IPS-15b (cell line): ENCODE results near the gene SLC35F3.

Experiments used
- H3K27me3 ChIP-seq: one replicate; pipeline ENCODE4 v1.6.1; 2013; ENCODE audit warnings: low read length; ENCODE audit not compliant: control insufficient read depth, insufficient read depth
- H3K36me3 ChIP-seq: one replicate; pipeline ENCODE4 v1.6.1; 2013; ENCODE audit warnings: low read length; ENCODE audit not compliant: control insufficient read depth, insufficient read depth
- H3K4me1 ChIP-seq: one replicate; pipeline ENCODE4 v1.6.1; 2013; ENCODE audit warnings: mild to moderate bottlenecking, low read length; ENCODE audit not compliant: control insufficient read depth, insufficient read depth
- H3K4me3 ChIP-seq: one replicate; pipeline ENCODE4 v1.5.1; 2013; ENCODE audit warnings: low read depth, low read length
- H3K9ac ChIP-seq: one replicate; pipeline ENCODE4 v1.6.1; 2013; ENCODE audit warnings: low read depth, mild to moderate bottlenecking, low read length
- H3K9me3 ChIP-seq: one replicate; pipeline ENCODE4 v1.6.1; 2013; ENCODE audit warnings: mild to moderate bottlenecking, low read length; ENCODE audit not compliant: control insufficient read depth, insufficient read depth

Gene SLC35F3

DNA sequence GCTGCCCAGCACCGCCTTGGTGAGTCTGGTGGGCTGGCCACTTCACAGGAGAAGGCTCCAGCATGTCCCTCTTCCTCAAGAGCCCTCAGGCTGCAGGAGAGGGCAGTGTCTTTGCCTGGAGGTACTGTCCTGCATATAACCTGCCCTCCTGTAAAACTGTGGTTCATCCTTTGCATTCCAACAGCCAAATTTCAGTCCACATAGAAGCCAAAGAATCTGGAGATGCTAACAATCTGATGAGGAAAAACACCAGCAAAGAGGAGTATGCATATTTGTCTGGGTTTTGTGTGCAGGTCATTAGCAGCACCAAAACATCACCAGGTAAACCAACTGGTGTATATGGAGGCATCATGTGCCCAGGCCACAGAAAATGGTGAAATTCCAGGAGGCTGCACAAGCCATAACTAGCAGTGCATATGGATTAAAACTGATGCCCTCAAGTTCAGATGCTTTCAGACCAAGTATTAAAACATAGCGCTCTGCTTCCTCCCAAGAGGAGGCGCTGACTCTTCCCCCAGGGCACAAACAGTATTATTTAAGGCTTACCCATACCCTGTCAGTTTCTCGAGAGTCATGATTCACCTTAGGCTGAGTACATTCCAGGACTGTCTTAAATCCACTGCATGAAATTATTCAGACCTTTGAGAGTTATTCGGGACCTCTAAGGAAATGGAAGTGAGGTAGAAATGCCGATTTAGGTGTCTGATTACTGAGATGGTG lies 318.2 kb downstream of the SLC35F3 start:
- H3K4me3 ChIP-seq = no peak overlapping the region
- no peaks in the 10 kb centered on the region for H3K36me3 ChIP-seq
- peaks cover 13% of the 10 kb centered on the region for H3K4me1 ChIP-seq
- no peak overlapping the region for H3K9ac ChIP-seq
- H3K9me3 ChIP-seq = no peaks in the 10 kb centered on the region
- no peaks in the 10 kb centered on the region for H3K27me3 ChIP-seq

DNA sequence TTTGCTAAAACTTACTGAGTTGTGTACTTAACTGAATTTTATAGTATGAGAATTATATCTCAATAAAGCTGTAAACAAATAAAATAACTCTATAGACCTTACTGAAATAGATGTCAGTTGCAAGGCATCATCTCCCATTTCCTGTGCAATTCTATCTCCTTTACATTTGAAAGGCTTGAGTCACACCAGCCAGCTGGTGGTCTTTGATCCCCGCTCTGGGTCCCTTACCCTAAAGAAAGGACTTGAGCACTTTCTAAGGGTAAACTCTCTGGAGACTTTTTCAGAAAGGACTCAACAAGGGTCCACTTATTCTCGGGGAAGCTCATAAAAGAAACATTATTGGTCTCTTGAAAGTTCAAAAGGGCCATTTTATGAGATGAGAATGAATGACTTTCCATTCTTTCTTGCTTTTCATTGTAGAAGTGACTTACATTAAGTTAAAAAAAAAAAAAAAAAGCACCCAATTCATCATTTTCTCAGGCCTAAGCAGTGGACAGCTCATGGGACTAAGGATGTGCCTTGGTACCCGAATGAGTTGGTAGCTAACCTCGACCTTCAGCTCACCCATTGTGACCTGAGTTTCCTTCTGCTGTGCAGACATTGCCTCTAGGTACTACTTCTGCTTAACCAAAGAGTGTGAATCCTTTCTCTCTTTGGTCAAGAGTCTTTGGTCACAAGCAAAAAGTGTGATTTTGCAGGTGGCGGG lies 321.8 kb downstream of the SLC35F3 start:
- no peaks in the 10 kb centered on the region for H3K27me3 ChIP-seq
- H3K36me3 ChIP-seq = no peaks in the 10 kb centered on the region
- no peak overlapping the region for H3K4me3 ChIP-seq
- H3K4me1 ChIP-seq = peaks cover 13% of the 10 kb centered on the region
- no peak overlapping the region for H3K9ac ChIP-seq
- no peaks in the 10 kb centered on the region for H3K9me3 ChIP-seq

DNA sequence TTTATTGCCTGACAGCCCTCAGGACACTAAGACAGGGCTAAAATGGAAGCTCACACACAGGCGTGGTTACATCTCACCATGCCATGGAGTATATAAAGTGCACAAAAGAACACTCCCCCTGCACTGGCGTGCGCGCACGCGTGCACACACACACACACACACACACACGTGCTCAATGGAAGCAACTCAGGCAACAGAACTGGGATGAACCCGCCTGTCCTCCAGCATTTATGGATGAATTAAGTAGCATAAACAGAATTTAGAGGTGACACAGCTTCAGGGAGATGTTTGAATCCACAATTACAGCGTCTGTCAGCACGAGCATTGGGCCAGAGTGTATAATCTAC lies 322.3 kb downstream of the SLC35F3 start:
- no peaks in the 10 kb centered on the region for H3K36me3 ChIP-seq
- H3K4me3 ChIP-seq = no peak overlapping the region
- peaks cover 13% of the 10 kb centered on the region for H3K4me1 ChIP-seq
- no peak overlapping the region for H3K9ac ChIP-seq
- no peaks in the 10 kb centered on the region for H3K27me3 ChIP-seq
- no peaks in the 10 kb centered on the region for H3K9me3 ChIP-seq

DNA sequence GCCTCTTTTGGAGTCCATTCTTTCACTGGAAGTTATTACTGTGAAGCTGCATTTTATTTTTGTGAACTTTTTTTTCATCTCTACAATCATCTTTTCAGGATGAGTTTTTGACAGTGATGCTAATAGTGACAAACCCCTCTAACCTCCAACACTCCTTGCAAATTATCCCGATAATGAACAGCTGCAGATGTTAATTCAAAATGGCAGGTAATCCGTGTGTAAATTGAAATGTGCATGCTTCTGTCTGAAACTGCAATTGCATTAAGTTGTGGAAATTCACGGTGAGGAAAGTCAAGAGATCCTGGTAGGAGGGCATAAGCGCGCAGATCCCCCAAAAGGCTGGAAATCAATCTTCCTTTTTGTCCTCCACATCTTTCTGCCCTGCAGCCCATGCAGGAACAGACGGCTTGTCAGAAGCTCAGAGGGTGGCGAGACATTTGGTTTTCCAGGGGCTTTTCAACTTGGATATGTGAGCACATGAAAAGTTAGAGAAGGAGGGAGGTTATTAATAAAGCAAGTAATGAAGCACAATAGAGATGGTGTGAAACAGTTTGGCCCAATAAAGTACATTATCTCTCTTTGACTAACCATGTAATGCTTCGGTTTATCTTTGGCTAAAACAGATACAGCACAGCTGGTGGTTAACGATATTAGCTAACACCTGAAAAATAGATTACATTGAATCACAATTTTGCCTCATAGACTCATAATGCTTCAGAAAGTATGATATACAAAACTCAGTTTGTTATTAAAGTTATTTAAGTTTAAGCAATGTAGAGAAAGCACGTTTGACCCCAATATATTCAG lies 325.3 kb downstream of the SLC35F3 start:
- H3K4me3 ChIP-seq = no peak overlapping the region

DNA sequence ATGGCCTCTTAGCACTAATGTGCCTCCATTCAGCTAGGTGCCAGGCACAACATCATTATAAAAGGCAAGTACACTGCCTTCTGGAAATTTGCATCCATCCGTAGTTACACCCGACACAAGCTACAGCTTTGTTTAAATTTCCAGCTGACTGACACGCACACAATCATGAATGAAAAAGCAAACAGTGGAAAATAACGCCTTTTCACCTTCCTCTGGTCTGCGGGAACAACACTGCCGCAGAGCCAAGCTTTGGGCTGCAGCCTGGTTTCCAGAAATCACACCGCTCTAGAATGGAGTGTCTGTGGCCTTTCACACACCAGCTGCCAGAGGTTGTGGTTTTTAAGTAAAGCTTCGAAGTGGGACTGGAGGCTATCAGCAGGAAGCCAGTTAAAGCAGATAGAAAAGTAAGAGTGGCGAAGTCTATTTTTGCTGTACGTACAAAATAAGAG lies 326.0 kb downstream of the SLC35F3 start:
- no peaks in the 10 kb centered on the region for H3K9me3 ChIP-seq
- peaks cover 13% of the 10 kb centered on the region for H3K4me1 ChIP-seq
- H3K36me3 ChIP-seq = no peaks in the 10 kb centered on the region
- H3K27me3 ChIP-seq = no peaks in the 10 kb centered on the region
- no peak overlapping the region for H3K4me3 ChIP-seq
- no peak overlapping the region for H3K9ac ChIP-seq

More for the DNA sequence above, 325.3 kb downstream of the SLC35F3 start:
- H3K36me3 ChIP-seq = no peaks in the 10 kb centered on the region
- peaks cover 13% of the 10 kb centered on the region for H3K4me1 ChIP-seq
- H3K9me3 ChIP-seq = no peaks in the 10 kb centered on the region
- H3K9ac ChIP-seq = no peak overlapping the region
- H3K27me3 ChIP-seq = no peaks in the 10 kb centered on the region

DNA sequence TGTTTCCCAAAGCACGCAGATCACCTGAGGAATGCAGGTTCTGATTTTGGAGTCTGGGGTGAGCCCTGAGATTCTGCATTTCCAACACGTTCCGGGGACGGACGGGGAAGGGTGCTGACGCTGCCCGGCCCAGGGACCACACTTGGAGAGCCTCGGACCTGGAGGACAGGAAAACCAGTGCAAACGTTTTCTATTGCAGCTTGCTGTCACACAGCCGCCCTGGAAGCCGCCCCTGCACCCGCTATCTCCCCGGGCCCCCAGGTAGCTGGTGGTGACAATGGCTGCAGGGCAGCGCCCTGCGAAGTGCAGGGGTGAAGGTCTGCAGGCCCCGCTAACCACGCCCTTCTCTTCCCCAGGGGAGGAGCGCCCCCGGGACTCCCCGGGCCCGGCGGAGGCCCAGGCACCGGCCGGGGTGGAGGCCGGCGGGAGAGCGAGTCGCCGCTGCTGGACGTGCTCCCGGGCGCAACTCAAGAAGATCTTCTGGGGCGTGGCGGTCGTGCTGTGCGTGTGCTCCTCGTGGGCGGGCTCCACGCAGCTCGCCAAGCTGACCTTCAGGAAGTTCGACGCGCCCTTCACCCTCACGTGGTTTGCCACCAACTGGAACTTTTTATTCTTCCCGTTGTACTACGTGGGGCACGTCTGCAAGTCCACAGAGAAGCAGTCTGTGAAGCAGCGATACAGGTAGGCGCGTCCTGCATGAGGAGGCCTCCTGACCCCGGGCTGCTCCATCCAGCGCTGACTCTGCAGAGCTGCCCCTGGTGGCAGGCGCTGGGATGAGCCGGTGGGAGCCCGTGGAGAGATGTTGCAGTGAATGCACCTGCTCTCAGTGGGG lies 326.8 kb downstream of the SLC35F3 start:
- no peaks in the 10 kb centered on the region for H3K9me3 ChIP-seq
- H3K9ac ChIP-seq = no peak overlapping the region
- H3K27me3 ChIP-seq = no peaks in the 10 kb centered on the region
- H3K36me3 ChIP-seq = no peaks in the 10 kb centered on the region
- peaks cover 7% of the 10 kb centered on the region for H3K4me1 ChIP-seq
- no peak overlapping the region for H3K4me3 ChIP-seq

DNA sequence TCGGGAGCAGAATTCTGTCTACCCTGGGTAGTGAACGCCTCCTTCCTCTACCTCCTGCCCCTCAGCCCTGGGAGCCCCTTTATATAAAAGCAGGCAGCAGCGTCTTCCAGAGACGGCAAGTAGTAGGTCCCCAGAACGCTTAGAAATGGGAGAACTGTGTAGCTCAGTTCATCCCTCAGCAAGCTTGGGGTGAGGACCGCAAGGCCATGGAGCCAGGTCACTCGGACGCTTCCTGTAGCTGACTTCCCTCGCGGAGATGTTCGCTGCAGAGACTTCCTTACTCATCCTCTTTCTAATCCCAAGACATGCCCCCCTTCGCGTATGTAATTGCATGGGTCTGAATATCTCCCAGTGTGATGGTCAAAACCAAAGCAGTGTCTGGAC lies 327.4 kb downstream of the SLC35F3 start:
- Histone ChIP-seq H3K9ac (no peak overlapping the region), H3K4me1 (peaks cover under 1% of the 10 kb centered on the region), H3K27me3 (no peaks in the 10 kb centered on the region), H3K36me3 (no peaks in the 10 kb centered on the region), H3K4me3 (no peak overlapping the region), H3K9me3 (no peaks in the 10 kb centered on the region)

DNA sequence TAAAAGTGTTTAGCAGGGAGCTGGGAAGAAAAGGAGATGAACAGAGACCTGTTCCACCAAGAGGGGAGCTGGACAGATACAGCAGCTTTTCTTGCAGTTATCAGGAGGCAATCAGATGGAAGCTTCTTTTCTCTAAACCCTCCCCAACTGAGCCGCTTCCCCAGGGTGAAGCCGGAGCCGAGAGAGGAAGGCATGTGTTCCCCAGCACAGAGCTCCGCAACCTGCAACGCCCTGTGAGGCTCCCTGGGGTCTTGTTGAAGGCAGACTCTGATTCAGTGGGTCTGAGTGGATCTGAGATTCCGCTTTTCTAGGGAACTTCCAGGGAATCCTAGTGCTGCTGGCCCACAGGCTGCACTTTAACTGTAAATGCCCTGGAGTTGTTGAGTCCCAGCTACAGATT lies 329.7 kb downstream of the SLC35F3 start:
- H3K9ac ChIP-seq = no peak overlapping the region
- no peaks in the 10 kb centered on the region for H3K4me1 ChIP-seq
- H3K4me3 ChIP-seq = no peak overlapping the region
- H3K36me3 ChIP-seq = no peaks in the 10 kb centered on the region
- H3K27me3 ChIP-seq = no peaks in the 10 kb centered on the region
- H3K9me3 ChIP-seq = no peaks in the 10 kb centered on the region

DNA sequence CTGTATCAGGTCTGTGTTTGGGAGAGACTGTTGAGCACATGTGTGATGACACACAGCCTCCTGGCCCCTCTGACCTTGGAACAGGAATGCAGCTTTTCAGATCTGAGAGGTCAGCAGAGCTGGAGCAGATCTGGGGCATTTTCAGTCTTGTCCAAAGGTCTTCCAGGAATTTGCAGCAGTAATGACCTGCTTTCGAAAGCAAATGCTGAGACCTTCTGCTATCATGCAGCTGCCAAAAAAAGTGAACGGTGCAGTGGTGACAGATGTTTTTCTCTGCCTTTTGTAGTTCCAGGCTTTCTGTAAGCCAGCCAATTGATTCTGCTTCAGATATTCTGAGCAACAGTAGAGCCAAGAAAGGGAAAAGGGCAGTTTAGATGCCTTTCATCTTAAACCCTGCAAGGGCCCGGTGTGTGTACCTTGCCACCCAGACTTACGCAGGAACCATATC lies 331.0 kb downstream of the SLC35F3 start:
- Histone ChIP-seq H3K4me3 (no peak overlapping the region), H3K4me1 (no peaks in the 10 kb centered on the region), H3K9ac (no peak overlapping the region), H3K36me3 (no peaks in the 10 kb centered on the region), H3K9me3 (no peaks in the 10 kb centered on the region), H3K27me3 (no peaks in the 10 kb centered on the region)

DNA sequence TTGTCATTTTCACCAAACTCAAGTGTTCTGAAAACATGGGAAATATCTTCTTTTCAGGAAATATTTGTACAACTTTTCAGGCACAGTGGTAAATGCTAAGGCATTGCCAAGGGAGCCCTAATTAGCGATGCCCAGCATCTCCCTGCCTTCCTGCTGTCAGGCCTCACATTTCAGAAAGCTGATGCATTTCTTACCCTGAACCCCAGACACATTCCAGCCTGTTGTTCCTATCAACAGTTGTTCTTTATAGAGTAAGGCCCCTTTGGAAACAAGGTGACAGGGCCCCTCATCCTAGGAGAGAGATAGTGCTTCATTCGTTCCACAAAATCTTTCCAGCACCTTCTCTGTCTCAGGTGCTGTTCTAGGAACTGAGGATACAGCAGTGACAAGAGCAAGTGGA lies 332.9 kb downstream of the SLC35F3 start:
- Histone ChIP-seq H3K9me3 (no peaks in the 10 kb centered on the region), H3K4me3 (no peak overlapping the region)

DNA sequence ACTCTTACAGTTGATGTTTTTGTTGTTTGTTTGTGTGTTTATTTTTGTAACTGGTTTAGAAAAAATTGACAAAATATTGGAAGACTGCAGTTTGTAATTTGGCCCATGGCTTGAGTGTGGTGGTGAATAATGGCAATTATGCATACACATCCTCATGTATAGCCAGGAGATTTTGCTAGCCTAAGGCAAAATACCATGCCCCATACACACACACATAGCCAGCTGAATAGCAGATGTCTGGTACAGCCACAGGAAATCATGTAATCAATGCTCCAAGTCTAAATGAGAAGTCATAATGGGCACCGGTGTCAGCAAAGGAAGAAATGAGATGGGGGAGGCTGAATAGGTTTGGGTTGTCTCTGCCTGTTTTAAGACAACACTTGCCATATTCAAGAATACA lies 333.6 kb downstream of the SLC35F3 start:
- H3K4me1 ChIP-seq = no peaks in the 10 kb centered on the region
- H3K27me3 ChIP-seq = no peaks in the 10 kb centered on the region

More for the DNA sequence above, 332.9 kb downstream of the SLC35F3 start:
- H3K36me3 ChIP-seq = no peaks in the 10 kb centered on the region
- H3K9ac ChIP-seq = no peak overlapping the region
- no peaks in the 10 kb centered on the region for H3K27me3 ChIP-seq
- no peaks in the 10 kb centered on the region for H3K4me1 ChIP-seq

More for the DNA sequence above, 333.6 kb downstream of the SLC35F3 start:
- H3K9me3 ChIP-seq = no peaks in the 10 kb centered on the region
- H3K9ac ChIP-seq = no peak overlapping the region
- no peak overlapping the region for H3K4me3 ChIP-seq
- H3K36me3 ChIP-seq = no peaks in the 10 kb centered on the region
